Neural progenitor cell (in vitro differentiated cells): ENCODE measurements around the gene RPS6KA5. TPM values are rescaled to one million over a fixed set of nuclear protein-coding genes. Genes with fewer than 3 reads are reported as not detected.
"Not testable (repeated sequence)": the region's sequence is repeated elsewhere in the genome, so short reads cannot be mapped to it uniquely, and the experiment has no call there.

Experiments
- DNase-seq: peaks from one replicate; pipeline ENCODE4 v3.0.0-alpha.2; 2016; ENCODE audit warnings: low spot score
- H2AFZ ChIP-seq: fragments of 200-600 bp; sonication (generic); replicated peaks from 2 replicates; pipeline ENCODE4 v1.6.1; 2016; ENCODE audit warnings: antibody characterized with exemption
- H3F3A ChIP-seq: fragments of 200-600 bp; sonication (generic); 2 replicates; pipeline ENCODE4 v1.6.1; 2016; ENCODE audit warnings: antibody characterized with exemption, low read depth
- H3K27ac ChIP-seq: fragments of 200-600 bp; sonication (generic); 2 replicates; pipeline ENCODE4 v1.5.1; 2016; ENCODE audit warnings: mild to moderate bottlenecking
- H3K27me3 ChIP-seq: fragments of 200-600 bp; sonication (generic); 2 replicates; pipeline ENCODE4 v1.6.1; 2016; ENCODE audit warnings: mild to moderate bottlenecking, moderate library complexity
- H3K36me3 ChIP-seq: fragments of 200-600 bp; sonication (generic); 2 replicates; pipeline ENCODE4 v1.5.1; 2016
- H3K4me1 ChIP-seq: fragments of 200-600 bp; sonication (generic); 2 replicates; pipeline ENCODE4 v1.6.1; 2016; ENCODE audit warnings: mixed run types
- H3K4me2 ChIP-seq: fragments of 200-600 bp; sonication (generic); 2 replicates; pipeline ENCODE4 v1.6.1; 2016
- H3K4me3 ChIP-seq: fragments of 200-600 bp; sonication (generic); 2 replicates; pipeline ENCODE4 v1.5.1; 2016
- H3K79me2 ChIP-seq: fragments of 200-600 bp; sonication (generic); 2 replicates; pipeline ENCODE4 v1.6.1; 2016; ENCODE audit warnings: low read depth
- H3K9ac ChIP-seq: fragments of 200-600 bp; sonication (generic); 2 replicates; pipeline ENCODE4 v1.6.1; 2016
- H3K9me3 ChIP-seq: fragments of 200-600 bp; sonication (generic); 2 replicates; pipeline ENCODE4 v1.5.1; 2016; ENCODE audit warnings: low read depth
- H4K20me1 ChIP-seq: fragments of 200-600 bp; sonication (generic); 2 replicates; pipeline ENCODE4 v1.6.1; 2016; ENCODE audit warnings: low read depth
- H3K27ac Mint-ChIP-seq: 3 replicates; pipeline ENCODE4 v1.8.0; 2021; ENCODE audit warnings: mixed read lengths
- H3K27me3 Mint-ChIP-seq: 2 replicates; pipeline ENCODE4 v1.8.0; 2022; ENCODE audit warnings: low read depth, mild to moderate bottlenecking, inconsistent platforms, moderate library complexity, mixed read lengths; ENCODE audit not compliant: insufficient read depth
- H3K36me3 Mint-ChIP-seq: 3 replicates; pipeline ENCODE4 v1.8.0; 2021; ENCODE audit warnings: mixed read lengths
- H3K4me1 Mint-ChIP-seq: 3 replicates; pipeline ENCODE4 v1.8.0; 2021; ENCODE audit warnings: mixed read lengths
- H3K4me3 Mint-ChIP-seq: 3 replicates; pipeline ENCODE4 v1.8.0; 2021; ENCODE audit warnings: mild to moderate bottlenecking, moderate library complexity, mixed read lengths
- H3K9me3 Mint-ChIP-seq: 3 replicates; pipeline ENCODE4 v1.8.0; 2020; ENCODE audit warnings: mixed read lengths
- EZH2 ChIP-seq: fragments of 200-600 bp; sonication (generic); IDR thresholded peaks from 2 replicates; pipeline ENCODE4 v1.6.1; 2017; ENCODE audit warnings: antibody characterized with exemption, mild to moderate bottlenecking, moderate library complexity
- EZH2phosphoT487 ChIP-seq: fragments of 200-600 bp; sonication (generic); IDR thresholded peaks from 2 replicates; pipeline ENCODE4 v1.6.1; 2017; ENCODE audit warnings: antibody characterized with exemption
- total RNA-seq: library from RNA; depleted of rRNA; stranded (reverse); fragments of >200 nt; gene quantifications from 2 replicates; pipeline ENCODE4 v1.2.3, GENCODE V29; 2015; ENCODE audit warnings: low replicate concordance
- TF ChIP-seq, protein P1 (sequence below): fragments of 200-600 bp; sonication (generic); IDR thresholded peaks from 2 replicates; pipeline ENCODE4 v1.5.1; 2017; ENCODE audit warnings: antibody characterized with exemption, mild to moderate bottlenecking

The RPS6KA5 gene
- total RNA-seq, 1 donor from 2014 or later = 8.3 TPM

GRCh38 chr14:91094772-91095171 lies 34.3 kb upstream of the RPS6KA5 start:
- no peaks in the 10 kb centered on the region for H3K9me3 ChIP-seq
- no peak for DNase-seq
- H3K27ac ChIP-seq = no peak overlapping the region
- Mint-ChIP-seq H3K4me1 (peaks cover 3% of the 10 kb centered on the region), H3K9me3 (no peaks in the 10 kb centered on the region), H3K36me3 (no peaks in the 10 kb centered on the region), H3K27me3 (peaks cover 3% of the 10 kb centered on the region), H3K27ac (peak overlapping the region; percentile 63), H3K4me3 (no peak overlapping the region)
- no peak overlapping the region for H2AFZ ChIP-seq
- no peaks in the 10 kb centered on the region for H3K36me3 ChIP-seq
- H3K27me3 ChIP-seq = no peaks in the 10 kb centered on the region
- H3K9ac ChIP-seq = no peak overlapping the region
- H4K20me1 ChIP-seq = no peaks in the 10 kb centered on the region
- H3K4me1 ChIP-seq = no peaks in the 10 kb centered on the region
- no peak overlapping the region for H3K4me3 ChIP-seq
- H3K4me2 ChIP-seq = no peak overlapping the region
- no peaks in the 10 kb centered on the region for H3K79me2 ChIP-seq
- no peaks in the 10 kb centered on the region for H3F3A ChIP-seq
- no peak for TF ChIP-seq EZH2phosphoT487
- TF ChIP-seq, protein P1, sequence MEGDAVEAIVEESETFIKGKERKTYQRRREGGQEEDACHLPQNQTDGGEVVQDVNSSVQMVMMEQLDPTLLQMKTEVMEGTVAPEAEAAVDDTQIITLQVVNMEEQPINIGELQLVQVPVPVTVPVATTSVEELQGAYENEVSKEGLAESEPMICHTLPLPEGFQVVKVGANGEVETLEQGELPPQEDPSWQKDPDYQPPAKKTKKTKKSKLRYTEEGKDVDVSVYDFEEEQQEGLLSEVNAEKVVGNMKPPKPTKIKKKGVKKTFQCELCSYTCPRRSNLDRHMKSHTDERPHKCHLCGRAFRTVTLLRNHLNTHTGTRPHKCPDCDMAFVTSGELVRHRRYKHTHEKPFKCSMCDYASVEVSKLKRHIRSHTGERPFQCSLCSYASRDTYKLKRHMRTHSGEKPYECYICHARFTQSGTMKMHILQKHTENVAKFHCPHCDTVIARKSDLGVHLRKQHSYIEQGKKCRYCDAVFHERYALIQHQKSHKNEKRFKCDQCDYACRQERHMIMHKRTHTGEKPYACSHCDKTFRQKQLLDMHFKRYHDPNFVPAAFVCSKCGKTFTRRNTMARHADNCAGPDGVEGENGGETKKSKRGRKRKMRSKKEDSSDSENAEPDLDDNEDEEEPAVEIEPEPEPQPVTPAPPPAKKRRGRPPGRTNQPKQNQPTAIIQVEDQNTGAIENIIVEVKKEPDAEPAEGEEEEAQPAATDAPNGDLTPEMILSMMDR = no peak
- no peak for TF ChIP-seq EZH2

DNA sequence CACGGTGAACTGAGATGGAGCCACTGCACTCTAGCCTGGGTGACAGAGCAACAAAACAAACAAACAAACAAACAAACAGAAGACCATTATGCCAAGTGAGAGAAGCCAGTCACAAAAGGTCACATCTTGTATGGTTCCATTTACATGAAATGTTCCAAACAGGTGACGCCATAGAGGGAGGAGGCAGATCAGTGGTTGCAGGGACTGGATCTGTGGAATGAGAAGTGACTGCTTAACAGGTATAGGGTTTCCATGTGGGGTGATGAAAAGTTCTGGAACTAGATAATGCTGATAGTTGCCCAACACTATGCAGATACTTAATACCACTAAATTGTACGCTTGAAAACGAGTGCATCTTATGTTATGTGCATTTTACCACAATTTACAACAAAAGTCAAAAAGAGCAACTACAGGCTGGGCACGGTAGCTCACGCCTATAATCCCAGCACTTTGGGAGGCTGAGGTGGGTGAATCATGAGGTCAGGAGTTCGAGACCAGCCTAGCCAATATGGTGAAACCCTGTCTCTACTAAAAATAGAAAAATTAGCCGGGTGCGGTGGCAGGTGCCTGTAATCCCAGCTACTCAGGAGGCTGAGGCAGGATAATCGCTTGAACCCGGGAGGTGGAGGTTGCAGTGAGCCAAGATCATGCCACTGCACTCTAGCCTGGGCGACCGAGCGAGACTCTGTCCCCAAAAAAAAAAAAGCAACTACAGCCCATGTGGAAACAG lies 33.5 kb upstream of the RPS6KA5 start:
- H3K36me3 Mint-ChIP-seq, H2AFZ ChIP-seq, H3K27ac ChIP-seq, H3K9me3 Mint-ChIP-seq, H3F3A ChIP-seq, H3K4me3 Mint-ChIP-seq, H3K27me3 ChIP-seq, H3K4me3 ChIP-seq, H3K36me3 ChIP-seq, H4K20me1 ChIP-seq, H3K27me3 Mint-ChIP-seq, H3K4me1 Mint-ChIP-seq, DNase-seq, H3K27ac Mint-ChIP-seq, H3K9ac ChIP-seq, H3K79me2 ChIP-seq, H3K4me1 ChIP-seq, H3K9me3 ChIP-seq, H3K4me2 ChIP-seq: not testable (repeated sequence)

DNA sequence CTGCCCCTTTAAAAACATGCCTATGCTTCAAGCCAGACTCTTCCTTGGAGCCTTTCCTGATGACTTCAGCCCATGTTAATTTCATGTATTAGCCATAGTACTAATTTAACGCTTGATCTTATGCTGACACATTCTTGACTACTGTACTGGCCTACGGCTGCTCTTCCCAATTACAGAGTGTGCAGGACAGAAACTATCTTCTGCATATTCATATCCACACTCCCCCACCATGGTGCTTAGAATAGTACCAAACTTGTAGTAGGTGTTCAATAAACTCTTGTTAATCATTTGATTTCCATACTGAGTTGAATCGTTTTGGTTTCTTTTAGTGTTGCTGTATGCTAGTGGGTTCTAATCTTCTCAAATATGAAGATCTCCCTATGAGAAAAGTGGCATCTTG lies 31.6 kb upstream of the RPS6KA5 start:
- Histone ChIP-seq H3F3A (no peaks in the 10 kb centered on the region), H3K4me1 (no peaks in the 10 kb centered on the region), H3K36me3 (no peaks in the 10 kb centered on the region), H3K27me3 (no peaks in the 10 kb centered on the region), H3K27ac (no peak overlapping the region), H3K79me2 (no peaks in the 10 kb centered on the region), H4K20me1 (no peaks in the 10 kb centered on the region), H3K4me2 (no peak overlapping the region), H3K9ac (no peak overlapping the region), H3K4me3 (no peak overlapping the region), H2AFZ (no peak overlapping the region), H3K9me3 (no peaks in the 10 kb centered on the region)
- no peak overlapping the region for H3K4me3 Mint-ChIP-seq
- H3K4me1 Mint-ChIP-seq = no peaks in the 10 kb centered on the region
- H3K27ac Mint-ChIP-seq = no peak overlapping the region
- TF ChIP-seq, protein P1 = no peak
- TF ChIP-seq EZH2 (no peak), EZH2phosphoT487 (no peak)
- peaks cover 5% of the 10 kb centered on the region for H3K27me3 Mint-ChIP-seq
- no peaks in the 10 kb centered on the region for H3K36me3 Mint-ChIP-seq
- DNase-seq = no peak
- H3K9me3 Mint-ChIP-seq = no peaks in the 10 kb centered on the region

DNA sequence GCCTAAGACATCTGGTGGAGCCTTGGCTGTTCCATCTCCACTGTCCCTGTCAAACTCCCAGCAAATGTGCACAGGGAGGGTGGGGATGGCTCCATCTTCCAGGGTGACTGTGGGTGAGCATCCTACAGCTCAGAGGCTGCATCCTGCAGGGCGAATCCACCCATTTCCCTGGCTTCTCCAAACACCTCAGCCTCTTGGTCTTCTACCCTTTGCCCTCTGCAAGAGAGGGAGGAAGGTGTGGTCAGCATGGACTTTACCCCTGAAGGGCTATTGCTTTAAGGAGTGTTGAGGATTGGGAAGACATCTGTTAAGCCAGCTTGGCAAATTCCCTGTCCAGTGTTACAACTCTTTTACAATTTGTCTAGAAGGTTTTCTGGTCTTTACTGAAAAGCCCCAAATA lies 30.3 kb upstream of the RPS6KA5 start:
- no peak for DNase-seq
- Mint-ChIP-seq H3K27me3 (peaks cover 4% of the 10 kb centered on the region), H3K27ac (no peak overlapping the region), H3K36me3 (no peaks in the 10 kb centered on the region), H3K4me3 (no peak overlapping the region), H3K4me1 (no peaks in the 10 kb centered on the region), H3K9me3 (no peaks in the 10 kb centered on the region)
- H3K4me3 ChIP-seq = no peak overlapping the region
- H3K4me1 ChIP-seq = no peaks in the 10 kb centered on the region
- no peaks in the 10 kb centered on the region for H3K79me2 ChIP-seq
- H3K9ac ChIP-seq = no peak overlapping the region
- no peaks in the 10 kb centered on the region for H3K27me3 ChIP-seq
- H3K36me3 ChIP-seq = no peaks in the 10 kb centered on the region
- no peak overlapping the region for H3K4me2 ChIP-seq
- no peaks in the 10 kb centered on the region for H4K20me1 ChIP-seq
- TF ChIP-seq, protein P1 = no peak
- TF ChIP-seq EZH2phosphoT487 (no peak), EZH2 (no peak)
- no peak overlapping the region for H2AFZ ChIP-seq
- H3F3A ChIP-seq = no peaks in the 10 kb centered on the region
- no peaks in the 10 kb centered on the region for H3K9me3 ChIP-seq
- no peak overlapping the region for H3K27ac ChIP-seq
